Testis (tissue), 3 donors: ENCODE data around the gene INO80E. TPM values are rescaled to one million over a fixed set of nuclear protein-coding genes. Genes with fewer than 3 reads are reported as not detected.

Experiments
- DNase-seq: peaks from one replicate; pipeline ENCODE4 v3.0.0-alpha.2; 2019
- H3K27ac ChIP-seq, 2 donors: fragments of 200-600 bp; sonication (generic); one replicate each; pipeline ENCODE4 v1.5.1; 2019
- H3K27me3 ChIP-seq: fragments of 200-600 bp; sonication (generic); one replicate; pipeline ENCODE4 v1.5.1; 2019
- H3K36me3 ChIP-seq: fragments of 200-600 bp; sonication (generic); one replicate; pipeline ENCODE4 v1.5.1; 2017; ENCODE audit warnings: low read depth; ENCODE audit errors: missing control alignments
- H3K4me1 ChIP-seq: fragments of 200-600 bp; sonication (generic); one replicate; pipeline ENCODE4 v1.5.1; 2019
- H3K4me3 ChIP-seq, 2 donors: fragments of 200-600 bp; sonication (generic); one replicate each; pipeline ENCODE4 v1.5.1; 2017 to 2019
- H3K9me3 ChIP-seq: fragments of 200-600 bp; sonication (generic); one replicate; pipeline ENCODE4 v1.5.1; 2017
- CTCF ChIP-seq, 3 experiments: fragments of 450-650 bp in 2 of 3; fragments of 200-600 bp in 1 of 3; sonication (generic) in 1 of 3; IDR thresholded peaks; one replicate each; pipeline ENCODE4 v1.5.1; 2016 to 2019; ENCODE audit warnings: antibody characterized with exemption in 3 of 3, mild to moderate bottlenecking in 2 of 3, moderate library complexity in 1 of 3
- POLR2A ChIP-seq: fragments of 450-650 bp; IDR thresholded peaks from one replicate; pipeline ENCODE4 v1.6.1; 2017; ENCODE audit warnings: antibody characterized with exemption, mild to moderate bottlenecking, moderate library complexity
- WGBS, 2 donors: methylation state at CpG; one replicate each; pipeline ENCODE4 v1.1.5; 2018; 5-methylcytosine and 5-hydroxymethylcytosine counted together
- intact Hi-C: fragments of 100-400 bp; cut with DNase I; formaldehyde crosslinking; loops from one replicate; pipeline ENCODE4 v1.15.1; 2023; ENCODE audit warnings: low total_unique reads
- polyA plus RNA-seq: library from polyadenylated mRNA; stranded (reverse); fragments of 350-450 nt; fragmentation: Illumina TruSeq; extraction: RNeasy Lipid Tissue Mini Kit (QIAGEN cat#74804); gene quantifications from one replicate; pipeline ENCODE4 v1.2.3, GENCODE V29; 2014; ENCODE audit warnings: low read depth, low replicate concordance; ENCODE audit not compliant: insufficient read depth
- total RNA-seq, 2 donors: library from RNA; depleted of rRNA; stranded (reverse); fragments of >200 nt; gene quantifications; one replicate each; pipeline ENCODE4 v1.2.3, GENCODE V29; 2016

The INO80E gene
- total and polyA plus RNA-seq, 3 donors from 2014 or later = 64.0 to 98.1 (median 72.3) TPM

- 89 to 93% methylated on average over 5 of the region's 5 CpGs for WGBS, 2 donors
- Histone ChIP-seq H3K27me3 (no peaks in the 10 kb centered on the region), H3K4me3 (no peak overlapping the region), H3K4me1 (no peaks in the 10 kb centered on the region), H3K27ac (no peak overlapping the region), H3K36me3 (no peaks in the 10 kb centered on the region), H3K9me3 (no peaks in the 10 kb centered on the region)
- DNase-seq = no peak
- intact Hi-C loops = no loop called here
- TF ChIP-seq CTCF (IDR thresholded peaks at IDR 0.05) = no peak
Measured at GRCh38 chr16:29984764-29985147, 11.3 kb upstream of the INO80E start.

- no peaks in the 10 kb centered on the region for H3K9me3 ChIP-seq
- H3K36me3 ChIP-seq = no peaks in the 10 kb centered on the region
- WGBS, 2 donors = 91 to 98% methylated on average over 11 to 28 of the region's 28 CpGs
- intact Hi-C loops = no loop called here
- no peak for DNase-seq
- H3K4me3 ChIP-seq = no peak overlapping the region
- H3K4me1 ChIP-seq = no peaks in the 10 kb centered on the region
- TF ChIP-seq POLR2A (no peak), CTCF (IDR thresholded peaks at IDR 0.05) (no peak)
- no peaks in the 10 kb centered on the region for H3K27me3 ChIP-seq
- no peak overlapping the region for H3K27ac ChIP-seq
Measured at GRCh38 chr16:29985271-29985811, 10.7 kb upstream of the INO80E start.

GRCh38 chr16:29986231-29986630, 9.8 kb upstream of the INO80E start:
- no peak overlapping the region for H3K4me3 ChIP-seq
- TF ChIP-seq CTCF (IDR thresholded peaks at IDR 0.05) (no peak), POLR2A (no peak)
- H3K4me1 ChIP-seq = no peaks in the 10 kb centered on the region
- no peak overlapping the region for H3K27ac ChIP-seq
- 83 to 94% methylated on average over 1 to 19 of the region's 20 CpGs for WGBS, 2 donors
- intact Hi-C loops = no loop called here
- H3K27me3 ChIP-seq = no peaks in the 10 kb centered on the region
- no peaks in the 10 kb centered on the region for H3K9me3 ChIP-seq
- DNase-seq = no peak
- no peaks in the 10 kb centered on the region for H3K36me3 ChIP-seq

- no peaks in the 10 kb centered on the region for H3K36me3 ChIP-seq
- intact Hi-C loops = no loop called here
- H3K27ac ChIP-seq = no peak overlapping the region
- no peak for DNase-seq
- no peaks in the 10 kb centered on the region for H3K27me3 ChIP-seq
- WGBS, 2 donors = 88 to 90% methylated on average over 1 to 5 of the region's 5 CpGs
- H3K4me3 ChIP-seq = no peak overlapping the region
- H3K9me3 ChIP-seq = no peaks in the 10 kb centered on the region
- no peak for TF ChIP-seq POLR2A
- no peak for TF ChIP-seq CTCF (IDR thresholded peaks at IDR 0.05)
- no peaks in the 10 kb centered on the region for H3K4me1 ChIP-seq
Measured at GRCh38 chr16:29986931-29987330, 9.1 kb upstream of the INO80E start.

GRCh38 chr16:29987371-29988085, 8.5 kb upstream of the INO80E start:
- Histone ChIP-seq H3K36me3 (no peaks in the 10 kb centered on the region), H3K4me3 (no peak overlapping the region), H3K27me3 (no peaks in the 10 kb centered on the region), H3K27ac (no peak overlapping the region), H3K9me3 (no peaks in the 10 kb centered on the region), H3K4me1 (peaks cover 3% of the 10 kb centered on the region)
- no peak for DNase-seq
- 89 to 91% methylated on average over 14 to 35 of the region's 35 CpGs for WGBS, 2 donors
- no peak for TF ChIP-seq CTCF (IDR thresholded peaks at IDR 0.05)
- no peak for TF ChIP-seq POLR2A
- intact Hi-C loops = no loop called here
